ENCODE data around the gene GPR52.
A peak's percentile ranks its signal among the peaks of the same experiment; 100 is the strongest.

GPR52 gene

GRCh38 chr1:174445817-174446216 lies 1.9 kb upstream of the GPR52 start:
- FAIRE-seq (peak; percentile 52), DNase-seq (ENCODE audit: insufficient read length, low spot score) (no peak)
- TF ChIP-seq PAX5 (IDR thresholded peaks at IDR 0.05; ENCODE audit: insufficient read depth, low read length, severe bottlenecking): no peak
- no peak for TF ChIP-seq POLR2A (IDR thresholded peaks at IDR 0.05; ENCODE audit: low read depth, low read length)
- no peak for TF ChIP-seq POLR2AphosphoS5 (IDR thresholded peaks at IDR 0.05; ENCODE audit: low read depth, low read length)
- TF ChIP-seq POU2F2 (IDR thresholded peaks at IDR 0.05; ENCODE audit: low read depth, low read length): no peak
- TF ChIP-seq SPI1 (IDR thresholded peaks at IDR 0.05; ENCODE audit: low read depth, low read length): no peak
- no peak for TF ChIP-seq TAF1 (IDR thresholded peaks at IDR 0.05; ENCODE audit: low read depth, low read length)

DNA sequence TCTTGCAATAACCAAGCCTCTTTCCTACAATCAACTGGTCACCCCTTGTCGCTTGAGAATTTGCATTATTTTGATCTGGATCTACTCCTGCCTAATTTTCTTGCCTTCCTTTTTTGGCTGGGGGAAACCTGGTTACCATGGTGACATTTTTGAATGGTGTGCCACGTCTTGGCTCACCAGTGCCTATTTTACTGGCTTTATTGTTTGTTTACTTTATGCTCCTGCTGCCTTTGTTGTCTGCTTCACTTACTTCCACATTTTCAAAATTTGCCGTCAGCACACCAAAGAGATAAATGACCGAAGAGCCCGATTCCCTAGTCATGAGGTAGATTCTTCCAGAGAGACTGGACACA lies 743 bp downstream of the GPR52 start:
- no peak for FAIRE-seq
- DNase-seq (ENCODE audit: insufficient read length, low spot score): no peak
- TF ChIP-seq PAX5 (IDR thresholded peaks at IDR 0.05; ENCODE audit: insufficient read depth, low read length, severe bottlenecking) (no peak), SPI1 (IDR thresholded peaks at IDR 0.05; ENCODE audit: low read depth, low read length) (no peak), POU2F2 (IDR thresholded peaks at IDR 0.05; ENCODE audit: low read depth, low read length) (no peak), TAF1 (IDR thresholded peaks at IDR 0.05; ENCODE audit: low read depth, low read length) (no peak), POLR2AphosphoS5 (IDR thresholded peaks at IDR 0.05; ENCODE audit: low read depth, low read length) (no peak), POLR2A (IDR thresholded peaks at IDR 0.05; ENCODE audit: low read depth, low read length) (no peak)

DNA sequence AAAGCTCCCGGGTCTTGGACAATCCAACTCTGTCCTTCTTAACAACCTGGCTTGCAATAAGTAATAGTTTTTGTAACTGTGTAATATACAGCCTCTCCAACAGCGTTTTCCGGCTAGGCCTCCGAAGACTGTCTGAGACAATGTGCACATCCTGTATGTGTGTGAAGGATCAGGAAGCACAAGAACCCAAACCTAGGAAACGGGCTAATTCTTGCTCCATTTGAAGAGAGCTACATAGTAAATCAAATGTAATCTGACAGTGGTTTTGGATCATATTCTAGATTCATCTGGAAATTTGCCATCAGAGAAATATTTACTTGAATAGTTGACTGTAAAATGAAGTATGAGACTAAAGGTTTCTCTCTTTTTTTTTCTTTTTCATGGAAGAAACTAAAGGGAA lies 1.2 kb downstream of the GPR52 start:
- FAIRE-seq (no peak), DNase-seq (ENCODE audit: insufficient read length, low spot score) (no peak)
- TF ChIP-seq POLR2A (IDR thresholded peaks at IDR 0.05; ENCODE audit: low read depth, low read length) (no peak), POU2F2 (IDR thresholded peaks at IDR 0.05; ENCODE audit: low read depth, low read length) (no peak), POLR2AphosphoS5 (IDR thresholded peaks at IDR 0.05; ENCODE audit: low read depth, low read length) (no peak), TAF1 (IDR thresholded peaks at IDR 0.05; ENCODE audit: low read depth, low read length) (no peak), PAX5 (IDR thresholded peaks at IDR 0.05; ENCODE audit: insufficient read depth, low read length, severe bottlenecking) (no peak), SPI1 (IDR thresholded peaks at IDR 0.05; ENCODE audit: low read depth, low read length) (no peak)

DNA sequence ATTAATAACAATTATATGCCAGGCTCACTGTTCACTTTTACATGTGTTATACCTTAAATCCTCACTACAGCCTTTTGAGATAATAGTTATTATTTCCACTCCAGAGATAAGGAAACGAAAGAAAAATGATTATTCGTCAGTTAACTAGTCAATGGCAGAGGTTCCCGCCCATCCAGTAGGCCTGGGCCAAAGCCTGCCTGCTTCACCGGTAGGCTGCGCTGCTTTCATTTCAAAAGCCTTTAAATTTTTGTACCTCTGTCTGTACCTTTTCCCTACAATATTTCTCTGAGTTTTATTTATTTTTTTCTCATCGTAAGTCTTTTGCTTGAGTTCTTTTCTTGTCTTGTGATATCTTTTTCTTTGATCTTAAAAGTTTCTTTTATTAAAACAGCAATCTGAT lies 3.6 kb downstream of the GPR52 start:
- no peak for TF ChIP-seq SPI1 (IDR thresholded peaks at IDR 0.05; ENCODE audit: low read depth, low read length)
- TF ChIP-seq POLR2AphosphoS5 (IDR thresholded peaks at IDR 0.05; ENCODE audit: low read depth, low read length): no peak
- no peak for TF ChIP-seq POLR2A (IDR thresholded peaks at IDR 0.05; ENCODE audit: low read depth, low read length)
- TF ChIP-seq PAX5 (IDR thresholded peaks at IDR 0.05; ENCODE audit: insufficient read depth, low read length, severe bottlenecking): no peak
- no peak for TF ChIP-seq POU2F2 (IDR thresholded peaks at IDR 0.05; ENCODE audit: low read depth, low read length)
- TF ChIP-seq TAF1 (IDR thresholded peaks at IDR 0.05; ENCODE audit: low read depth, low read length): no peak
- FAIRE-seq (no peak), DNase-seq (ENCODE audit: insufficient read length, low spot score) (no peak)

GRCh38 chr1:174465855-174466254 lies 18.1 kb downstream of the GPR52 start:
- FAIRE-seq (peak; percentile 81), DNase-seq (ENCODE audit: insufficient read length, low spot score) (no peak)
- TF ChIP-seq TAF1 (IDR thresholded peaks at IDR 0.05; ENCODE audit: low read depth, low read length): no peak
- TF ChIP-seq POLR2AphosphoS5 (IDR thresholded peaks at IDR 0.05; ENCODE audit: low read depth, low read length): no peak
- TF ChIP-seq PAX5 (IDR thresholded peaks at IDR 0.05; ENCODE audit: insufficient read depth, low read length, severe bottlenecking): no peak
- no peak for TF ChIP-seq POU2F2 (IDR thresholded peaks at IDR 0.05; ENCODE audit: low read depth, low read length)
- TF ChIP-seq SPI1 (IDR thresholded peaks at IDR 0.05; ENCODE audit: low read depth, low read length): no peak
- no peak for TF ChIP-seq POLR2A (IDR thresholded peaks at IDR 0.05; ENCODE audit: low read depth, low read length)

- TF ChIP-seq POU2F2 (IDR thresholded peaks at IDR 0.05; ENCODE audit: low read depth, low read length): no peak
- TF ChIP-seq TAF1 (IDR thresholded peaks at IDR 0.05; ENCODE audit: low read depth, low read length): no peak
- no peak for TF ChIP-seq SPI1 (IDR thresholded peaks at IDR 0.05; ENCODE audit: low read depth, low read length)
- no peak for TF ChIP-seq PAX5 (IDR thresholded peaks at IDR 0.05; ENCODE audit: insufficient read depth, low read length, severe bottlenecking)
- no peak for TF ChIP-seq POLR2A (IDR thresholded peaks at IDR 0.05; ENCODE audit: low read depth, low read length)
- TF ChIP-seq POLR2AphosphoS5 (IDR thresholded peaks at IDR 0.05; ENCODE audit: low read depth, low read length): no peak
- DNase-seq (ENCODE audit: insufficient read length, low spot score) (no peak), FAIRE-seq (no peak)
Observed at GRCh38 chr1:174466607-174467006, 18.8 kb downstream of the GPR52 start.

DNA sequence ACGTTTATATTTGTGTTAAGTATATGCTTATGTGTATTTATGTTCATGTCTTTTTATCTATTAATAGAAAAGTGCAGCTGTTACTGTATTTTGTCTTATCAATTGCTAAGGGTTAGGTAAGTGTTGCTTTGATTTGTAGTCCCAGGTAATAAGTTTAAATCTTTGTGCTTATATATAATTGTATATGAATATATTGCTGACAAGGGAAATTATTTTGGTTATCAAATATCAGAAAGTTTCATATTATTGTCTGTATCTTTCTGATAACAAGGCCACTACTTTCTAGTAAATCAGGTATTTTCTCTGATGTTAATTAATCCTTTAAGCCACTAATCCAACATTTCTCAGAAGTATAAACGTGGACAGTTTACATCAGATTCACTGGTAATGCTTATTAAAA lies 21.3 kb downstream of the GPR52 start:
- no peak for FAIRE-seq
- TF ChIP-seq PAX5 (IDR thresholded peaks at IDR 0.05; ENCODE audit: insufficient read depth, low read length, severe bottlenecking) (no peak), POLR2A (IDR thresholded peaks at IDR 0.05; ENCODE audit: low read depth, low read length) (no peak), SPI1 (IDR thresholded peaks at IDR 0.05; ENCODE audit: low read depth, low read length) (no peak), POU2F2 (IDR thresholded peaks at IDR 0.05; ENCODE audit: low read depth, low read length) (no peak), TAF1 (IDR thresholded peaks at IDR 0.05; ENCODE audit: low read depth, low read length) (no peak), POLR2AphosphoS5 (IDR thresholded peaks at IDR 0.05; ENCODE audit: low read depth, low read length) (no peak)
- DNase-seq (ENCODE audit: insufficient read length, low spot score): no peak

DNA sequence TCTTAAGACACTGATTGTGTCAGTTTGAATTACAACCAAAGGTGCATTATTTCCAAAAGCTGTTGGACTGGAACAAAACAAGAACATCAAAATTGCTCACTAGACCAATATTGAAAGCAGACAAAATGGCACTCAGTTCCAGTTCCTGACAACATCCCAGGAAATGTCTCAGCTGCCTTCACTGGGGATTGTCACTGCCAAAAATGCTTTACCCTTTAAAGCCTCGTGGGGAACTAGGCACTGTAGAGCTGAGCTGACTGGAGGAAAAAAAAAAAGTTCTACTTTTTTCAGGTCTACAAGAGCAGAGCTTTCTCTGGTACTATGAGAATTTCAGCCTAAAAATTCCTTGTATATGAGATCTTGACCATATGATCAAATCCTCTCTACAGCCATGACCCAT lies 21.9 kb downstream of the GPR52 start:
- TF ChIP-seq POLR2AphosphoS5 (IDR thresholded peaks at IDR 0.05; ENCODE audit: low read depth, low read length) (no peak), TAF1 (IDR thresholded peaks at IDR 0.05; ENCODE audit: low read depth, low read length) (no peak)
- FAIRE-seq: peak; percentile 20
- DNase-seq (ENCODE audit: insufficient read length, low spot score): no peak

GRCh38 chr1:174479281-174479680 lies 31.5 kb downstream of the GPR52 start:
- DNase-seq (ENCODE audit: insufficient read length, low spot score) (no peak), FAIRE-seq (no peak)
- no peak for TF ChIP-seq POLR2AphosphoS5 (IDR thresholded peaks at IDR 0.05; ENCODE audit: low read depth, low read length)
- no peak for TF ChIP-seq TAF1 (IDR thresholded peaks at IDR 0.05; ENCODE audit: low read depth, low read length)
- TF ChIP-seq POLR2A (IDR thresholded peaks at IDR 0.05; ENCODE audit: low read depth, low read length): no peak
- no peak for TF ChIP-seq PAX5 (IDR thresholded peaks at IDR 0.05; ENCODE audit: insufficient read depth, low read length, severe bottlenecking)
- no peak for TF ChIP-seq POU2F2 (IDR thresholded peaks at IDR 0.05; ENCODE audit: low read depth, low read length)
- no peak for TF ChIP-seq SPI1 (IDR thresholded peaks at IDR 0.05; ENCODE audit: low read depth, low read length)

DNA sequence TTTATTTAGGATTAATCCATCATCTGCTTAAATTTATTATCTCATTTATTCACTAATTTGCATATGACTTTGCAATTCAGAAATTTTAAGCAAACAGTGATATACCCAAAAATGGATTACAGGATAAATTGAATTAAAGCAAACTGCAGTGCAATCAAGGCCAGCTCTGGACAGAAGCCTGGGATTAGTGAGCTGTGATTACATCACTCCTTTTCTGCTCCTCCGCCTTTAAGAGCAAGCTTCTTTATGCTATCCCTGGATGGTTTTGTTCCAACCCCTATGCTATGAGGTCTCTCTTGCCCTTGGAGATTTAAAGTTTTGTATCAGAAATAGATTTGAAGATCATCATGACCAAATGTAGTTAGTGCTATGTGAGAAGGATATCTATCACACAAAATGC lies 32.6 kb downstream of the GPR52 start:
- DNase-seq (ENCODE audit: insufficient read length, low spot score) (no peak), FAIRE-seq (no peak)
- TF ChIP-seq SPI1 (IDR thresholded peaks at IDR 0.05; ENCODE audit: low read depth, low read length) (no peak), POLR2AphosphoS5 (IDR thresholded peaks at IDR 0.05; ENCODE audit: low read depth, low read length) (no peak), PAX5 (IDR thresholded peaks at IDR 0.05; ENCODE audit: insufficient read depth, low read length, severe bottlenecking) (no peak), TAF1 (IDR thresholded peaks at IDR 0.05; ENCODE audit: low read depth, low read length) (no peak), POU2F2 (IDR thresholded peaks at IDR 0.05; ENCODE audit: low read depth, low read length) (no peak)

All from GM12891 (cell line).